Astrocyte of the cerebellum (primary cell): ENCODE results near the gene RBM39.

ENCODE experiments used
- DNase-seq: peaks from one replicate; pipeline ENCODE4 v3.0.0-alpha.2; 2011; ENCODE audit warnings: low read depth
- H3K4me3 ChIP-seq: 2 replicates; pipeline ENCODE4 v1.5.1; 2011; ENCODE audit warnings: mild to moderate bottlenecking, low read depth, low read length, moderate library complexity
- CTCF ChIP-seq: IDR thresholded peaks from 2 replicates; pipeline ENCODE4 v1.5.1; 2012; ENCODE audit warnings: low read length, low read depth, moderate library complexity, mild to moderate bottlenecking; ENCODE audit errors: missing control alignments
- in situ Hi-C: cut with HindIII; loops from 2 replicates; pipeline ENCODE4 v1.10.0; 2017; ENCODE audit warnings: low sequenced_read_pairs

RBM39 gene

GRCh38 chr20:35664466-35665206 is 77.4 kb downstream of the RBM39 start, which contains the start of the genes CPNE1 and RBM12:
CPNE1 (minus strand) TSS chr20:35664900; CDS start chr20:35632923, 31,977 bp downstream.
RBM12 (minus strand) TSS chr20:35664900; CDS start chr20:35655322, 9,578 bp downstream.
- peak; percentile 82 for DNase-seq
- no peak for TF ChIP-seq CTCF
- in situ Hi-C loops, result no loop called here
- H3K4me3 ChIP-seq, result peak within 1 kb of the TSS; percentile 91

- DNase-seq, result no peak
- H3K4me3 ChIP-seq, result peak overlapping the region; percentile 91
- in situ Hi-C loops, result no loop called here
- no peak for TF ChIP-seq CTCF
These were observed 78.3 kb downstream of the RBM39 start for GRCh38 chr20:35663516-35664465.

- DNase-seq, result no peak
- H3K4me3 ChIP-seq, result peak overlapping the region; percentile 91
- in situ Hi-C loops, result no loop called here
- no peak for TF ChIP-seq CTCF
These were observed 79.5 kb downstream of the RBM39 start for GRCh38 chr20:35662551-35662950.

GRCh38 chr20:35661908-35662307 is 80.2 kb downstream of the RBM39 start:
- in situ Hi-C loops, result no loop called here
- TF ChIP-seq CTCF, result no peak
- peak overlapping the region; percentile 91 for H3K4me3 ChIP-seq
- DNase-seq, result no peak

- TF ChIP-seq CTCF, result no peak
- DNase-seq, result no peak
- H3K4me3 ChIP-seq, result no peak overlapping the region
- in situ Hi-C loops, result no loop called here
These were observed 81.0 kb downstream of the RBM39 start for GRCh38 chr20:35661053-35661452.

GRCh38 chr20:35660122-35660937 is 81.7 kb downstream of the RBM39 start:
- H3K4me3 ChIP-seq, result no peak overlapping the region
- DNase-seq, result no peak
- in situ Hi-C loops, result no loop called here
- TF ChIP-seq CTCF, result no peak
